Measurements from ENCODE around the gene ARHGAP10.

- TF ChIP-seq POLR2AphosphoS5 (IDR thresholded peaks at IDR 0.05; ENCODE audit: borderline replicate concordance, low read depth, low read length): no peak
- no peak for TF ChIP-seq EZH2 (IDR thresholded peaks at IDR 0.05)
- TF ChIP-seq FOXP2 (optimal IDR thresholded peaks at IDR 0.05; ENCODE audit: control extremely low read depth, extremely low read length, insufficient read depth): no peak
Observed at GRCh38 chr4:147846318-147847155, 114.6 kb downstream of the ARHGAP10 start.
